ENCODE measurements around the gene TMTC1.

GRCh38 chr12:29713729-29714128 is 70.0 kb downstream of the TMTC1 start:
- TF ChIP-seq CTCF (IDR thresholded peaks at IDR 0.05) (no peak), POLR2A (IDR thresholded peaks at IDR 0.05) (no peak)
